Activated B cell treated with CpG ODN at 0.5 μM for 24 hours (primary cell): ENCODE measurements around the gene METTL16. TPM values are rescaled to one million over a fixed set of nuclear protein-coding genes. Genes with fewer than 3 reads are reported as not detected.

Source experiments
- ATAC-seq: fragments of 200-7000 bp; cut with Tn5 transposase; one replicate; pipeline ENCODE4 v1.10.0; 2021; ENCODE audit warnings: low read depth, mild to moderate bottlenecking, moderate library complexity
- CTCF ChIA-PET: fragments of 350-600 bp; sonication (Branson Sonifier 250); formaldehyde crosslinking; loops from one replicate; lab custom pipeline; 2021; ENCODE audit warnings: antibody characterized with exemption; lab: Charles Lee
- POLR2A ChIA-PET: fragments of 350-600 bp; sonication (Branson Sonifier 250); formaldehyde crosslinking; loops from one replicate; lab custom pipeline; 2021; ENCODE audit warnings: antibody characterized with exemption; lab: Charles Lee
- DNase-seq: peaks from one replicate; pipeline ENCODE4 v3.0.0; 2022
- H3K27ac Mint-ChIP-seq: one replicate; pipeline ENCODE4 v1.8.0; 2020; ENCODE audit warnings: mixed read lengths
- H3K27me3 Mint-ChIP-seq: one replicate; pipeline ENCODE4 v1.8.0; 2021; ENCODE audit warnings: mixed read lengths
- H3K36me3 Mint-ChIP-seq: one replicate; pipeline ENCODE4 v1.8.0; 2021; ENCODE audit warnings: low read depth, mixed read lengths
- H3K4me1 Mint-ChIP-seq: one replicate; pipeline ENCODE4 v1.8.0; 2021; ENCODE audit warnings: mixed read lengths
- H3K4me3 Mint-ChIP-seq: one replicate; pipeline ENCODE4 v1.8.0; 2020; ENCODE audit warnings: mild to moderate bottlenecking, mixed read lengths
- H3K9me3 Mint-ChIP-seq: one replicate; pipeline ENCODE4 v1.8.0; 2020; ENCODE audit warnings: mixed read lengths
- CTCF ChIP-seq: fragments of 200-600 bp; IDR thresholded peaks from one replicate; pipeline ENCODE4 v1.8.0; 2022; ENCODE audit warnings: antibody characterized with exemption, mild to moderate bottlenecking
- intact Hi-C: fragments of 100-400 bp; cut with micrococcal nuclease; formaldehyde crosslinking; loops from one replicate; pipeline ENCODE4 v1.15.1; 2024
- total RNA-seq: library from RNA; stranded (reverse); gene quantifications from 2 replicates; pipeline ENCODE4 v1.2.3, GENCODE V29; 2022

Gene METTL16
- total RNA-seq, 1 donor from 2014 or later, result 57.2 TPM

DNA sequence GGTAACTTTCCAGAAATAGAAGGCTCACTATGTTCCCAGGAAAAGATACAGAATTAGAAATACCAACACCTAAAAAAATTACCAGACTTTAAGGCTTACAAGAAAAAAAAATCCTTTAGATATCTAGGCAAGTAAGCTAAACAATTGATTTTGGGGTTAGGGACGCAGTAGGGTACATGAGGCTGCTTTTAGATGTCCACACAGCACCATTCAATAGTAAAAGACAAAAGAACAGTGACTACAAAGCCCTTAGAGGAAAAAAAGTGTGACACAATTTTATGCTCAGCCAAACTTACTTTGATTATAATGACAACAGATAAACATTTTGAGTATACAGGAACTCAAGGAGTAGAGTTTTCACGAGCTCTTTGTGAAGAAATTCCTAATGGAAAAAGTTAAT is 29.9 kb downstream of the METTL16 start:
- ChIA-PET POLR2A (no interaction called here), CTCF (no interaction called here)
- Mint-ChIP-seq H3K27me3 (no peaks in the 10 kb centered on the region), H3K4me1 (peaks cover 26% of the 10 kb centered on the region), H3K4me3 (no peak overlapping the region), H3K27ac (no peak overlapping the region), H3K36me3 (peaks cover 40% of the 10 kb centered on the region), H3K9me3 (no peaks in the 10 kb centered on the region)
- no peak for TF ChIP-seq CTCF
- no peak for ATAC-seq
- no peak for DNase-seq
- intact Hi-C loops, result no loop called here

DNA sequence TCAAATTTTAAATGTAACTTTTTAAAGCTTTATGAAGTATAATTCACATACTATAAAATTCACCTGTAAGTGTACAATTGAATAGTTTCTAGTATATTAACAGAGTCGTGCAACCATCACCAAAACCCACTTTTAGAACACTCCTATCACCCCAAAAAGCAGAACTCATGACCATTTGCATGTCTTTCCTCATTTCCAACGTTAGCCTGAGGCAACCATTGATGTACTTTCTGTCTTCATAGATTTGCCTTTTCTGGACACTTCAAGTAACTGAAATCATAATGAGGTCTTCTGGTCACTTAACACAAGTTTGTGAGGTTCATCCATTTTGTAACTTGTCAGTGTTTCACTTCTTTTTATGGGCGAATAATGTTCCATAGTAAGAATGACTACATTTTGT is 33.2 kb downstream of the METTL16 start:
- ChIA-PET POLR2A (interaction anchor here (0.6 to 1.2 kb wide), 2 partner anchors 33 to 114 kb away, joined by 4 to 10 read pairs; partner anchors contain the start of gene METTL16), CTCF (no interaction called here)
- peaks cover 22% of the 10 kb centered on the region for H3K4me1 Mint-ChIP-seq
- no peaks in the 10 kb centered on the region for H3K9me3 Mint-ChIP-seq
- no peak for TF ChIP-seq CTCF
- H3K27me3 Mint-ChIP-seq, result no peaks in the 10 kb centered on the region
- ATAC-seq (no peak), DNase-seq (no peak)
- no peak overlapping the region for H3K4me3 Mint-ChIP-seq
- intact Hi-C loops, result no loop called here
- no peak overlapping the region for H3K27ac Mint-ChIP-seq
- H3K36me3 Mint-ChIP-seq, result peaks cover 62% of the 10 kb centered on the region

DNA sequence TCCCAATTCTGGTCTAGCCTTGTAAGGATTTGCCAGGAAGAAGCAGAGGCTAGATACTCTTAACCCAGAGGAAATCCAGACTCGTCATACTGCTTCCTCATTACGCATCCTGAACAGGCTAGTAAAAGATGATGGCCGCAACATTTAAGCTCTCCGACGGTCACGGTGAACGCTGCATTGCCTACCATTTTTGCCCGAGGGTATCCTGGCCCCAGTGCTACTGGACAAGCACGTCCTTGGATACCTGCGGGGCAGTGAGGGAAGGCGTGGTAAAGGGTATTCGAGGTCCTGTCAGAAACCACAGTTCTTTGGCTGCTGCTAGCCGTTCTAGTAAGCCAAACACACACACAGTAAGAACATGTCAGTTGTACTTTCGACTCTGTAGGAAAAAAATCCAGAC is 36.6 kb downstream of the METTL16 start:
- Mint-ChIP-seq H3K9me3 (no peaks in the 10 kb centered on the region), H3K4me1 (peaks cover 10% of the 10 kb centered on the region), H3K36me3 (peaks cover 80% of the 10 kb centered on the region), H3K4me3 (no peak overlapping the region), H3K27ac (no peak overlapping the region), H3K27me3 (no peaks in the 10 kb centered on the region)
- no peak for ATAC-seq
- intact Hi-C loops, result no loop called here
- TF ChIP-seq CTCF, result no peak
- ChIA-PET CTCF (no interaction called here), POLR2A (no interaction called here)
- DNase-seq, result no peak

GRCh38 chr17:2474371-2474770 is 37.3 kb downstream of the METTL16 start:
- Mint-ChIP-seq H3K4me1 (peaks cover 10% of the 10 kb centered on the region), H3K4me3 (no peak overlapping the region), H3K27me3 (no peaks in the 10 kb centered on the region), H3K9me3 (no peaks in the 10 kb centered on the region), H3K27ac (no peak overlapping the region), H3K36me3 (peaks cover 84% of the 10 kb centered on the region)
- ChIA-PET CTCF (no interaction called here), POLR2A (interaction anchor here (0.7 kb wide), 1 partner anchor 1088 kb away, joined by 3 read pairs; no protein-coding TSS in a partner anchor)
- intact Hi-C loops, result no loop called here
- no peak for TF ChIP-seq CTCF
- ATAC-seq (no peak), DNase-seq (no peak)

DNA sequence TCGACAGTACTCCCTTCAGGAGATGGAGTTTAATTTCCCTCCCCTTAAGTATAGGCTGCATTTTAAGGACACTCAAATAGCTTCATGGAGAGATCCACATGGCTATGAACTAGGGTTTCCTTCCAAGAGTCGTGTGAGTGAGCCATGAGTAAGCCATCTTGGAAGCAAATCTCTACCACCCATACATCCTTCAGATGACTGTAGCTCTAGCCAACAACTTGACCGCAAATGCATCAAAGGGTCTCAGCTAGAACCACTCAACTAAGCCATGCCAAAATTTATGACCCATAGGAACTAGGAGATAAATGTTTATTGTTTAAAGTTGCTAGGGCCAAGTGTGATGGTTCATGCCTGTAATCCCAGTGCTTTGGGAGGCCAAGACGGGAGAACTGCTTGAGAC is 43.4 kb downstream of the METTL16 start:
- no peak for DNase-seq
- Mint-ChIP-seq H3K27ac (no peak overlapping the region), H3K4me3 (no peak overlapping the region), H3K9me3 (no peaks in the 10 kb centered on the region), H3K27me3 (no peaks in the 10 kb centered on the region), H3K4me1 (no peaks in the 10 kb centered on the region), H3K36me3 (peaks cover 72% of the 10 kb centered on the region)
- TF ChIP-seq CTCF, result no peak
- no peak for ATAC-seq
- POLR2A ChIA-PET, result no interaction called here
- intact Hi-C loops, result no loop called here
- CTCF ChIA-PET, result no interaction called here
